CD4-positive, CD25-positive, alpha-beta regulatory T cell (primary cell): ENCODE measurements around the gene DIO3. TPM values are rescaled to one million over a fixed set of nuclear protein-coding genes. Genes with fewer than 3 reads are reported as not detected.

Experiments
- ATAC-seq, 2 donors: fragments of 150-1000 bp; cut with Tn5 transposase; one replicate each; pipeline ENCODE4 v1.10.0; 2021; ENCODE audit warnings: low read depth in 2 of 2, moderate number of reproducible peaks in 2 of 2, moderate library complexity in 1 of 2
- DNase-seq, 3 donors: peaks; one replicate each; pipeline versions ENCODE4 v3.0.0 to v3.0.0-alpha.2; 2012 to 2022; ENCODE audit warnings: mixed read lengths in 1 of 3
- H3K27ac ChIP-seq: one replicate; pipeline ENCODE4 v1.7.0; 2013; ENCODE audit warnings: mild to moderate bottlenecking, low read length; ENCODE audit not compliant: insufficient read depth, poor library complexity, severe bottlenecking
- H3K27me3 ChIP-seq: one replicate; pipeline ENCODE4 v1.7.0; 2013; ENCODE audit warnings: low read length; ENCODE audit not compliant: control insufficient read depth, insufficient read depth
- H3K36me3 ChIP-seq: one replicate; pipeline ENCODE4 v1.7.0; 2013; ENCODE audit warnings: mild to moderate bottlenecking, low read length, moderate library complexity; ENCODE audit not compliant: control insufficient read depth, insufficient read depth
- H3K4me1 ChIP-seq: 2 replicates; pipeline ENCODE4 v1.7.0; 2013; ENCODE audit warnings: mild to moderate bottlenecking, low read length; ENCODE audit not compliant: insufficient read depth, control insufficient read depth, poor library complexity, severe bottlenecking
- H3K4me3 ChIP-seq: one replicate; pipeline ENCODE4 v1.7.0; 2013; ENCODE audit warnings: low read depth, mild to moderate bottlenecking, low read length, moderate library complexity
- H3K9me3 ChIP-seq, 2 experiments: 1 replicate in 1 of 2; 2 replicates in 1 of 2; pipeline ENCODE4 v1.7.0; 2013; ENCODE audit warnings: low read length in 2 of 2, mild to moderate bottlenecking in 1 of 2, moderate library complexity in 1 of 2; ENCODE audit not compliant: control insufficient read depth in 2 of 2
- H3K27ac Mint-ChIP-seq, 3 donors: one replicate each; pipeline ENCODE4 v1.8.0; 2020 to 2022; ENCODE audit warnings: mild to moderate bottlenecking in 3 of 3, mixed read lengths in 3 of 3, moderate library complexity in 2 of 3
- H3K27me3 Mint-ChIP-seq: one replicate; pipeline ENCODE4 v1.8.0; 2022; ENCODE audit warnings: mild to moderate bottlenecking, mixed read lengths
- H3K36me3 Mint-ChIP-seq: one replicate; pipeline ENCODE4 v1.8.0; 2020; ENCODE audit warnings: mixed read lengths
- H3K4me1 Mint-ChIP-seq, 4 donors: one replicate each; pipeline ENCODE4 v1.8.0; 2020 to 2022; ENCODE audit warnings: mixed read lengths in 4 of 4, mild to moderate bottlenecking in 1 of 4
- H3K4me3 Mint-ChIP-seq, 4 donors: one replicate each; pipeline ENCODE4 v1.8.0; 2020 to 2022; ENCODE audit warnings: mild to moderate bottlenecking in 4 of 4, mixed read lengths in 4 of 4, moderate library complexity in 3 of 4
- H3K9me3 Mint-ChIP-seq, 7 donors: one replicate each; pipeline ENCODE4 v1.8.0; 2020 to 2022; ENCODE audit warnings: mixed read lengths in 7 of 7, mild to moderate bottlenecking in 3 of 7, moderate library complexity in 2 of 7
- polyA plus RNA-seq, 4 donors: library from polyadenylated mRNA; unstranded; fragments of 300-500 nt; fragmentation: Illumina TruSeq; gene quantifications; one replicate each; pipeline ENCODE4 v1.2.3, GENCODE V29; 2021
- total RNA-seq: library from RNA; stranded (reverse); gene quantifications from one replicate; pipeline ENCODE4 v1.2.3, GENCODE V29; 2022

The DIO3 gene
- total and polyA plus RNA-seq, 5 donors from 2014 or later, result not detected

DNA sequence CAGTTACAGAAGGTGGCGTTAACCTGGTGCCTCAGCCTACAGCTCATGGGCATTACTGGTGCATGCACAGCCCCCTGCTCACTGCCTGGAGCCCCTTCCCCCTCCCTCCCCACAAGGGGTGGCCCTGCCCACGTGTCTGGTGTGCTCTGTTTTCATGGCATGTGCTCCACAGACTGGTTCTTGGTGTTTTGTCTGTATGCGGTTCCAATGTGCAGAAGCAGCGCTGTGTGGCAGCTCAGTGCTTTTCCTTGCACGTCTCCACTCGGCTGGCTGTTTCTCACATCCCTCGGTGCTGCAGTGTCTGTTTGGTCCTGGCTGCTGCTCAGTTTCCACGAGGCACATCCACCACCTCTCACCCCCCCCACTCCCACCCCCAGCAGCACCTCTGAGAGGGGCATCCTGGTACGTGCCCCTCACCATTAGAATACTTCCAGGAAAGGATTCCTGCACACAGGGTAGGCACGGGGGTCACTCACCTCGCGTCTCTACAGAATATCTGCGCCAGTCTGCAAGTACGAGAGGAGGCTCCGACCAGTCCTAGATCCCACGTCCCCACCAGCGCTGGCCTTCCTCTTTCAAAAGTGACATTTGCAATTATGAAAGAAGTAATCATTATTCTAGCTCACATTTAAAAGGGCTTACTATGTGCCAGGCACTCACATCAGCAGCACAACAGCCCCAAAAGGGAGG is 27.1 kb downstream of the DIO3 start:
- Histone ChIP-seq H3K27me3 (no peaks in the 10 kb centered on the region), H3K4me3 (no peak overlapping the region), H3K27ac (no peak overlapping the region), H3K9me3 (no peaks in the 10 kb centered on the region), H3K4me1 (no peaks in the 10 kb centered on the region), H3K36me3 (no peaks in the 10 kb centered on the region)
- Mint-ChIP-seq H3K4me1 (peaks cover 0 to 1% (median 0%) of the 10 kb centered on the region in 4 donors), H3K9me3 (no peaks in the 10 kb centered on the region), H3K27me3 (no peaks in the 10 kb centered on the region), H3K36me3 (no peaks in the 10 kb centered on the region), H3K4me3 (no peak overlapping the region), H3K27ac (peak overlapping the region in 1 of 3 donors; percentile 38)
- DNase-seq (no peak), ATAC-seq (no peak)

DNA sequence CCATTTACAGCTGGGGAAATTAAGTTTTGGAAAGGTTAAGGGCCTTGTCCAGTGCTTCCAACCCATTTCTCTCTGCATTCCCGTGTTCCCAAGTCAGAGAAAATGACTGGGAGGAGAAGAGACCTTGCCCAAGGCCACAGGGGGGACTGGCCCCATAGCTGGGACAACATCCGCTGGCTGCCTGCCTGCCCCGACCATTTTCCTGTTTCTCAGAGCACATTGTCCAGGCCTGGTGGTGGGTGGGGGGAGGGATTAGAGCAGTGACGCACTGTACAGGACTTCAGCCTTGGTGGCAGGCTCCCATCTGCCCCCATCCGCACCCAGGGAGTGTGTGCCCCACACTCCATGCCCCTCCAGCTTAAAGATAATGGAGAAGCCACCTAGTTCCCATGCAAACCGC is 27.7 kb downstream of the DIO3 start:
- no peak overlapping the region for H3K27ac ChIP-seq
- Mint-ChIP-seq H3K4me1 (peaks cover 0 to 1% (median under 1%) of the 10 kb centered on the region in 4 donors), H3K4me3 (no peak overlapping the region), H3K27ac (peak overlapping the region in 1 of 3 donors; percentile 38), H3K27me3 (no peaks in the 10 kb centered on the region), H3K36me3 (no peaks in the 10 kb centered on the region), H3K9me3 (no peaks in the 10 kb centered on the region)
- H3K9me3 ChIP-seq, result no peaks in the 10 kb centered on the region
- H3K4me3 ChIP-seq, result no peak overlapping the region
- H3K27me3 ChIP-seq, result no peaks in the 10 kb centered on the region
- H3K4me1 ChIP-seq, result no peaks in the 10 kb centered on the region
- no peaks in the 10 kb centered on the region for H3K36me3 ChIP-seq
- ATAC-seq (no peak), DNase-seq (no peak)

DNA sequence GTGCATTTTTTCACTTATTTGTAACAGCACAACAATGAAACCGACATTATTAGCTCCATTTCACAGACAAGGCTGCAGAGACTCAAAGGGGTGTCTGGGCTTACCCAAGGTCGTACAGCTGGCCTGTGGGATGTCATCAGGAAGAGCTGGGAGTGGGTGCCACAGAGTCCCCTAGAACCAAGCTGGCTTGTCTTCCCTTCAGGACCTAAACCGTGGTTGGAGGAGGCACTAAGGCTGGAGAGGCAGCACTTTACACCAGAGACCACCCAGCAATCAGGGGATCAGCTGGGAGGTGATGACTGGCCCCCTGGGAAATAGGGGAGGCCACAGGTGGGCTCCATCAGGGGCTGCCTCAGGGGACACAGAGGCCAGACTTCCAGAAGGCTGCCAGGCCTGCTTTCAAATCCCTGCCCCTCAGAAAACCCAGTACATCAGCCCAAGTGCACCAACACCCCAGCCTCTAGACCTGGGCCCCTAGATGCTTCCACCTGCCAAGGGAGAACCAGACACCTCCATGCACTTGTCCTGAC is 28.3 kb downstream of the DIO3 start:
- Mint-ChIP-seq H3K27ac (peak overlapping the region in 1 of 3 donors; percentile 38), H3K27me3 (no peaks in the 10 kb centered on the region), H3K4me3 (no peak overlapping the region), H3K9me3 (peaks cover 0 to 5% (median 0%) of the 10 kb centered on the region in 7 donors), H3K36me3 (no peaks in the 10 kb centered on the region), H3K4me1 (peaks cover 0 to 6% (median 4%) of the 10 kb centered on the region in 4 donors)
- no peaks in the 10 kb centered on the region for H3K4me1 ChIP-seq
- no peaks in the 10 kb centered on the region for H3K9me3 ChIP-seq
- H3K36me3 ChIP-seq, result no peaks in the 10 kb centered on the region
- ATAC-seq (no peak), DNase-seq (no peak)
- H3K27ac ChIP-seq, result no peak overlapping the region
- H3K4me3 ChIP-seq, result no peak overlapping the region
- no peaks in the 10 kb centered on the region for H3K27me3 ChIP-seq

DNA sequence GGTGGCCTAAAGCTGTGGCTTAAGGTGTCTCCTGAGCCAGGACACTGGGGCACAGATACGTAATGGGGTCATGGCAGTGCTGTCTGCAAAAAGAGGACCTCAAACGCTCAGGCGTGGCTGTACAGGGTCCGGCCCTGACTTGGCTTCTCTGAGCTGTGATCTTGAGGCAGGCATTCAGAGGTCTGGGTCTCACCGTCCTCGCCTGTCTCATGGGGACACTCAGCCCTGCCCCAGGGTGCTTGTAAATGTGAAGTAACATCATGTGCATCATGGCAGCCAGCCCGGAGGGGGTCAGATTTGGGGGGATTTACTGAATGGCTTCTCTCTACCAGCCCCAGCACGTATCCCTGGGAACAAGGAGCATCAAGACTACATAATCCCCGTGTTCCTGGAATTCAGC is 28.8 kb downstream of the DIO3 start:
- no peaks in the 10 kb centered on the region for H3K36me3 ChIP-seq
- Mint-ChIP-seq H3K4me1 (peaks cover 0 to 11% (median 6%) of the 10 kb centered on the region in 4 donors), H3K9me3 (peaks cover 0 to 10% (median 0%) of the 10 kb centered on the region in 7 donors), H3K4me3 (no peak overlapping the region), H3K27ac (peak overlapping the region in 1 of 3 donors; percentile 38), H3K36me3 (no peaks in the 10 kb centered on the region), H3K27me3 (no peaks in the 10 kb centered on the region)
- H3K27me3 ChIP-seq, result no peaks in the 10 kb centered on the region
- no peak overlapping the region for H3K27ac ChIP-seq
- ATAC-seq (no peak), DNase-seq (no peak)
- H3K4me3 ChIP-seq, result no peak overlapping the region
- H3K4me1 ChIP-seq, result no peaks in the 10 kb centered on the region
- no peaks in the 10 kb centered on the region for H3K9me3 ChIP-seq

DNA sequence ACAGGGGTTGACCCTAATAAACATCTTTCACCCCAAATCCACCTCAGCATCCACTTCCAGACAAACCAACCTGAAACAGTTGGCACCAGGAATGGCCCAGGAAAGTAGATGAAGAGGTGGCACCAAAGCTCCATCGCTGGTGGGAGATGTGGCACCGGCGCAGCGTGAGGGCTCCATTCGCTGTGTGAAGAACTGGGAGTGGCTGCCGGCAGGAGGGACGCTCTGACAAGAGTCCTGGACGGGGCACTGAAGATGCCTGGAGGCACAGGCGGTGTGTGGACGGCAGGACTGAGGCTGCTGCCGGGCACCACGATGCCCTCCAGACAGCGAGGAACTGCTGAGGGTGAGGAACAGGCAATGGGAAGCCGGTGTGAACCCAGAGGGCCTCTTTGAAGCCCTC is 29.3 kb downstream of the DIO3 start:
- H3K4me1 Mint-ChIP-seq, result peaks cover 0 to 15% (median 7%) of the 10 kb centered on the region in 4 donors
- no peaks in the 10 kb centered on the region for H3K36me3 ChIP-seq
- no peaks in the 10 kb centered on the region for H3K36me3 Mint-ChIP-seq
- no peak overlapping the region for H3K27ac ChIP-seq
- ATAC-seq (no peak), DNase-seq (no peak)
- H3K4me3 Mint-ChIP-seq, result no peak overlapping the region
- H3K9me3 ChIP-seq, result no peaks in the 10 kb centered on the region
- peaks cover 0 to 12% (median 0%) of the 10 kb centered on the region in 7 donors for H3K9me3 Mint-ChIP-seq
- H3K4me3 ChIP-seq, result no peak overlapping the region
- no peaks in the 10 kb centered on the region for H3K4me1 ChIP-seq
- H3K27me3 Mint-ChIP-seq, result no peaks in the 10 kb centered on the region
- no peak overlapping the region for H3K27ac Mint-ChIP-seq
- no peaks in the 10 kb centered on the region for H3K27me3 ChIP-seq

DNA sequence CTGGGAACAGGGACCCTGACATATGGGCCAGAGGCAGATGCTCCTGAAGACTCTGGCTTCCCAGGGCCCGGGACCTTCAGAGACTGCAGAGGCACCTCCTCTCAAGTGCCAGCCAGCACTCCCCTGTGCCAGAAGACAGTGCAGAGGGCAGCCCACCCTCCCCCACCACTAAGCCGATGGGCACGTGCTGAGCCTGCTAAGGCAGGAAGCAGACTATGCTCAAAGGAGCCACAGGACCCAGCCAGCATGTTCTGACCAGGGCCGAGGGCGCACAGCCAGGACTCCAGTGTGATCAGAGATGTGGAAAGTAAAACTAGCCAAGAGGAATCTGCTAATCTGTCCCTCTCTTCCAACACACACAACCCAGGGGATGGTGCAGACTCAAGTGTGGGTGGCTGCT is 29.8 kb downstream of the DIO3 start:
- Histone ChIP-seq H3K36me3 (no peaks in the 10 kb centered on the region), H3K27me3 (no peaks in the 10 kb centered on the region), H3K4me3 (no peak overlapping the region), H3K9me3 (no peaks in the 10 kb centered on the region), H3K4me1 (peaks cover under 1% of the 10 kb centered on the region), H3K27ac (no peak overlapping the region)
- no peak overlapping the region for H3K27ac Mint-ChIP-seq
- peaks cover 0 to 20% (median 12%) of the 10 kb centered on the region in 4 donors for H3K4me1 Mint-ChIP-seq
- H3K9me3 Mint-ChIP-seq, result peaks cover 0 to 12% (median 0%) of the 10 kb centered on the region in 7 donors
- peaks cover 3% of the 10 kb centered on the region for H3K27me3 Mint-ChIP-seq
- DNase-seq (no peak), ATAC-seq (no peak)
- no peak overlapping the region for H3K4me3 Mint-ChIP-seq
- H3K36me3 Mint-ChIP-seq, result no peaks in the 10 kb centered on the region

DNA sequence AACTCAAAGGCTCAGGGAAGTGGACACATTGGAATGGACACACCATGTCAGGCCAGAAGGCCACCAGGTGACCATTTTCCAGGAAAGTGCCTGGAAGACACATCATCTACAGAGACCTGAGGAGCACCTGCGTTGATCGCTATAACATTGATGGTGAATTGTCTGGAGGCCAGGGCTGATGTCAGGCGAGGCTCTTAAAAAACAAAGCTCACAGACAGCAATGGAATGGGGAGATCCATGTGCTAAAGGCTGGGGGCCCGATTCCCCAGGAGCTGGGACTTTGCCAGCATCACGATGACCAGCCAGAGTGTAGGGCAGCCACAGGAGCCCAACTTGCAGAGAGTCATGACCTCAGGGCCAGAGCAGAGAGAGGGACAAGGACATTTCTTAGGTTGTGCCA is 30.3 kb downstream of the DIO3 start:
- ATAC-seq, result no peak
- Mint-ChIP-seq H3K4me3 (no peak overlapping the region), H3K27ac (no peak overlapping the region), H3K27me3 (peaks cover 4% of the 10 kb centered on the region), H3K4me1 (peaks cover 0 to 25% (median 16%) of the 10 kb centered on the region in 4 donors), H3K9me3 (peaks cover 0 to 12% (median 0%) of the 10 kb centered on the region in 7 donors), H3K36me3 (no peaks in the 10 kb centered on the region)
- H3K9me3 ChIP-seq, result no peaks in the 10 kb centered on the region
- peaks cover 6% of the 10 kb centered on the region for H3K4me1 ChIP-seq
- H3K4me3 ChIP-seq, result no peak overlapping the region
- DNase-seq, result no peak
- no peaks in the 10 kb centered on the region for H3K36me3 ChIP-seq
- H3K27ac ChIP-seq, result no peak overlapping the region
- H3K27me3 ChIP-seq, result no peaks in the 10 kb centered on the region
